Keratinocyte (primary cell): Measurements from ENCODE around the gene NHLRC2. TPM values are rescaled to one million over a fixed set of nuclear protein-coding genes. Genes with fewer than 3 reads are reported as not detected.
A peak's percentile ranks its signal among the peaks of the same experiment; 100 is the strongest.

ENCODE experiments used
- DNase-seq: peaks from one replicate; pipeline ENCODE4 v3.0.0-alpha.2; 2011; ENCODE audit warnings: low read depth, missing footprints, low spot score
- FAIRE-seq: peaks from 2 replicates; lab custom pipeline; 2011; peaks lifted over from hg19 to GRCh38; lab: Jason Lieb, UNC
- H2AFZ ChIP-seq: 2 replicates; pipeline ENCODE4 v1.6.0; 2012; ENCODE audit warnings: low read length, control low read depth, inconsistent platforms; ENCODE audit not compliant: control insufficient read depth
- H3K27ac ChIP-seq: 2 replicates; pipeline ENCODE4 v1.5.1; 2011; ENCODE audit warnings: low read length; ENCODE audit not compliant: control insufficient read depth, insufficient read depth
- H3K27me3 ChIP-seq: 3 replicates; pipeline ENCODE4 v1.6.0; 2011; ENCODE audit warnings: low read length; ENCODE audit not compliant: control insufficient read depth, insufficient read depth; ENCODE audit errors: extremely low read depth
- H3K36me3 ChIP-seq, 2 experiments: 2 replicates in 1 of 2; 3 replicates in 1 of 2; pipeline ENCODE4 v1.5.1; 2011; ENCODE audit warnings: low read length in 2 of 2, mild to moderate bottlenecking in 1 of 2; ENCODE audit not compliant: control insufficient read depth in 2 of 2, insufficient read depth in 2 of 2; ENCODE audit errors: extremely low read depth in 1 of 2
- H3K4me1 ChIP-seq: 3 replicates; pipeline ENCODE4 v1.5.1; 2011; ENCODE audit warnings: low read length; ENCODE audit not compliant: control insufficient read depth, insufficient read depth; ENCODE audit errors: extremely low read depth
- H3K4me2 ChIP-seq: 3 replicates; pipeline ENCODE4 v1.6.0; 2011; ENCODE audit warnings: low read depth, low read length; ENCODE audit not compliant: control insufficient read depth, insufficient read depth; ENCODE audit errors: extremely low read depth
- H3K4me3 ChIP-seq, 3 experiments: fragments of 200-600 bp in 1 of 3; sonication (generic) in 1 of 3; 2 replicates in 2 of 3; 3 replicates in 1 of 3; pipeline ENCODE4 v1.5.1; 2011 to 2016; ENCODE audit warnings: low read length in 3 of 3, mild to moderate bottlenecking in 3 of 3, control low read depth in 2 of 3, inconsistent platforms in 1 of 3, low read depth in 1 of 3, mixed read lengths in 1 of 3, mixed run types in 1 of 3, moderate library complexity in 1 of 3; ENCODE audit not compliant: control insufficient read depth in 2 of 3, insufficient read depth in 2 of 3; ENCODE audit errors: extremely low read depth in 1 of 3
- H3K79me2 ChIP-seq: 2 replicates; pipeline ENCODE4 v1.6.0; 2012; ENCODE audit warnings: low read length; ENCODE audit not compliant: control insufficient read depth, insufficient read depth
- H3K9ac ChIP-seq: 3 replicates; pipeline ENCODE4 v1.6.0; 2011; ENCODE audit warnings: low read length; ENCODE audit not compliant: control insufficient read depth, insufficient read depth; ENCODE audit errors: extremely low read depth
- H3K9me1 ChIP-seq: 3 replicates; pipeline ENCODE4 v1.6.0; 2011; ENCODE audit warnings: low read length; ENCODE audit not compliant: control insufficient read depth, insufficient read depth; ENCODE audit errors: extremely low read depth
- H3K9me3 ChIP-seq: 2 replicates; pipeline ENCODE4 v1.5.1; 2012; ENCODE audit warnings: low read depth, low read length; ENCODE audit not compliant: control insufficient read depth
- H4K20me1 ChIP-seq: 3 replicates; pipeline ENCODE4 v1.6.0; 2011; ENCODE audit warnings: low read length; ENCODE audit not compliant: control insufficient read depth, insufficient read depth; ENCODE audit errors: extremely low read depth
- EZH2 ChIP-seq: IDR thresholded peaks from one replicate; pipeline ENCODE4 v1.6.1; 2012; ENCODE audit warnings: inconsistent platforms, mild to moderate bottlenecking, low read length, moderate library complexity
- dilution Hi-C: fragments of 300-500 bp; cut with MboI; formaldehyde crosslinking; loops from one replicate; pipeline ENCODE4 v1.7.0; 2020; ENCODE audit warnings: low sequenced_read_pairs; ENCODE audit not compliant: extremely low pct_ligation_motif_present
- polyA plus RNA-seq, 5 experiments: library from polyadenylated mRNA; depleted of rRNA in 3 of 5; stranded (reverse) in 3 of 5; stranded (forward) in 1 of 5; unstranded in 1 of 5; fragments of >200 nt; gene quantifications; 1 replicate in 1 of 5; 2 replicates in 3 of 5; 3 replicates in 1 of 5; pipeline versions ENCODE4 v1.2.1 to v1.2.3, GENCODE V29; 2011 to 2012; ENCODE audit warnings: missing spikeins in 2 of 5, low read depth in 1 of 5, low replicate concordance in 1 of 5
- TF ChIP-seq, protein P1 (sequence below), 3 experiments: IDR thresholded peaks in 1 of 3; conservative IDR thresholded peaks in 1 of 3; optimal IDR thresholded peaks in 1 of 3; 2 replicates in 2 of 3; 3 replicates in 1 of 3; pipeline versions ENCODE3 to v1.5.1; 2011; ENCODE audit warnings: low read length in 3 of 3, mild to moderate bottlenecking in 3 of 3, moderate library complexity in 2 of 3, control low read depth in 1 of 3, inconsistent platforms in 1 of 3; ENCODE audit not compliant: insufficient read depth in 2 of 3; ENCODE audit errors: extremely low read depth in 1 of 3

The NHLRC2 gene
- polyA plus RNA-seq, 1 donor (not counting 4 experiments of a cell fraction or from before 2014, with no cell fraction given), result 7.5 TPM

DNA sequence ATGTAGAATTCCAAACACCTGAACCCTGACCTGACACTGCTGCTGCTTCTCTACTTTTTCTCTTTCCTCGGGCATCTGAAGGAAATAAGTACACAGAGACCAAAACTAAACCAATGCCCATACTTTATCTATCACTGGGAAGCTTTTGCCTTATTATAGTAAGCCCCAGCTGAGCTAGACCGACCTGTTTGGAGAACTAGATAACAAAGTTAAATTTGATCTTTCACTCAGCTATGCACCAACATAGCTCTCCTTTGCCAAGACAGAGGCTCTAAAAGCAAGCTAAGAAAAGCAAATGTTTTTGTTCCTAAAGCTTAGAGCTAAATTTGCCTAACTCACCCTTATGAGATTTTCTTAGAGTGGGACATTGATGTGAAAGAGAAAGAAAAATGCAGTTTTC is 39.1 kb downstream of the NHLRC2 start:
- Histone ChIP-seq H3K9me3 (no peaks in the 10 kb centered on the region), H3K4me3 (no peak overlapping the region), H3K9me1 (no peaks in the 10 kb centered on the region), H2AFZ (no peak overlapping the region), H3K4me1 (peaks cover 7% of the 10 kb centered on the region), H4K20me1 (no peaks in the 10 kb centered on the region), H3K36me3 (no peaks in the 10 kb centered on the region), H3K79me2 (no peaks in the 10 kb centered on the region), H3K4me2 (no peak overlapping the region), H3K27me3 (no peaks in the 10 kb centered on the region), H3K9ac (no peak overlapping the region), H3K27ac (no peak overlapping the region)
- dilution Hi-C loops, result no loop called here
- TF ChIP-seq EZH2, result no peak
- no peak for DNase-seq
- FAIRE-seq, result no peak

- Histone ChIP-seq H3K4me3 (no peak overlapping the region), H2AFZ (no peak overlapping the region), H4K20me1 (no peaks in the 10 kb centered on the region), H3K9ac (no peak overlapping the region), H3K36me3 (no peaks in the 10 kb centered on the region), H3K9me3 (no peaks in the 10 kb centered on the region), H3K27me3 (no peaks in the 10 kb centered on the region), H3K4me1 (peaks cover 7% of the 10 kb centered on the region), H3K9me1 (no peaks in the 10 kb centered on the region), H3K27ac (no peak overlapping the region), H3K4me2 (no peak overlapping the region), H3K79me2 (no peaks in the 10 kb centered on the region)
- TF ChIP-seq, protein P1, sequence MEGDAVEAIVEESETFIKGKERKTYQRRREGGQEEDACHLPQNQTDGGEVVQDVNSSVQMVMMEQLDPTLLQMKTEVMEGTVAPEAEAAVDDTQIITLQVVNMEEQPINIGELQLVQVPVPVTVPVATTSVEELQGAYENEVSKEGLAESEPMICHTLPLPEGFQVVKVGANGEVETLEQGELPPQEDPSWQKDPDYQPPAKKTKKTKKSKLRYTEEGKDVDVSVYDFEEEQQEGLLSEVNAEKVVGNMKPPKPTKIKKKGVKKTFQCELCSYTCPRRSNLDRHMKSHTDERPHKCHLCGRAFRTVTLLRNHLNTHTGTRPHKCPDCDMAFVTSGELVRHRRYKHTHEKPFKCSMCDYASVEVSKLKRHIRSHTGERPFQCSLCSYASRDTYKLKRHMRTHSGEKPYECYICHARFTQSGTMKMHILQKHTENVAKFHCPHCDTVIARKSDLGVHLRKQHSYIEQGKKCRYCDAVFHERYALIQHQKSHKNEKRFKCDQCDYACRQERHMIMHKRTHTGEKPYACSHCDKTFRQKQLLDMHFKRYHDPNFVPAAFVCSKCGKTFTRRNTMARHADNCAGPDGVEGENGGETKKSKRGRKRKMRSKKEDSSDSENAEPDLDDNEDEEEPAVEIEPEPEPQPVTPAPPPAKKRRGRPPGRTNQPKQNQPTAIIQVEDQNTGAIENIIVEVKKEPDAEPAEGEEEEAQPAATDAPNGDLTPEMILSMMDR (optimal IDR thresholded peaks at IDR 0.05 in 1 of 3, IDR thresholded peaks at IDR 0.05 in 1 of 3, conservative IDR thresholded peaks at IDR 0.05 in 1 of 3; ENCODE audit: extremely low read depth in 1 of 3, insufficient read depth in 2 of 3, low read length in 3 of 3), result no peak
- TF ChIP-seq EZH2, result no peak
- DNase-seq (no peak), FAIRE-seq (no peak)
- dilution Hi-C loops, result no loop called here
Measured at GRCh38 chr10:113894581-113894980, 40.1 kb downstream of the NHLRC2 start.

GRCh38 chr10:113895018-113895417 is 40.6 kb downstream of the NHLRC2 start:
- Histone ChIP-seq H3K9ac (no peak overlapping the region), H3K4me3 (no peak overlapping the region), H3K4me2 (peak overlapping the region; percentile 54), H4K20me1 (no peaks in the 10 kb centered on the region), H3K9me3 (no peaks in the 10 kb centered on the region), H2AFZ (no peak overlapping the region), H3K36me3 (no peaks in the 10 kb centered on the region), H3K9me1 (no peaks in the 10 kb centered on the region), H3K27ac (no peak overlapping the region), H3K4me1 (peaks cover 7% of the 10 kb centered on the region), H3K27me3 (no peaks in the 10 kb centered on the region), H3K79me2 (no peaks in the 10 kb centered on the region)
- FAIRE-seq (peak; percentile 60), DNase-seq (no peak)
- dilution Hi-C loops, result no loop called here
- TF ChIP-seq, protein P1 (optimal IDR thresholded peaks at IDR 0.05 in 1 of 3, IDR thresholded peaks at IDR 0.05 in 1 of 3, conservative IDR thresholded peaks at IDR 0.05 in 1 of 3; ENCODE audit: extremely low read depth in 1 of 3, insufficient read depth in 2 of 3, low read length in 3 of 3), result no peak
- TF ChIP-seq EZH2, result no peak
